CD14-positive monocyte (primary cell): Measurements from ENCODE around the gene SDF2. TPM values are rescaled to one million over a fixed set of nuclear protein-coding genes. Genes with fewer than 3 reads are reported as not detected.
"Not testable (repeated sequence)": the region's sequence is repeated elsewhere in the genome, so short reads cannot be mapped to it uniquely, and the experiment has no call there.

ENCODE experiments used
- DNase-seq, 3 donors: peaks; one replicate each; pipeline ENCODE4 v3.0.0-alpha.2; 2011 to 2022
- H2AFZ ChIP-seq: 2 replicates; pipeline ENCODE4 v1.6.0; 2012; ENCODE audit warnings: mild to moderate bottlenecking, low read depth, low read length, inconsistent platforms; ENCODE audit not compliant: insufficient read depth, poor library complexity, severe bottlenecking
- H3K27ac ChIP-seq, 2 donors: 1 replicate in 1 of 2; 2 replicates in 1 of 2; pipeline ENCODE4 v1.5.1; 2012 to 2013; ENCODE audit warnings: low read length in 2 of 2, control low read depth in 1 of 2, inconsistent platforms in 1 of 2, low read depth in 1 of 2, mild to moderate bottlenecking in 1 of 2
- H3K27me3 ChIP-seq, 2 donors: one replicate each; pipeline versions ENCODE4 v1.6.0 to v1.6.1; 2011 to 2013; ENCODE audit warnings: low read length in 2 of 2; ENCODE audit not compliant: control insufficient read depth in 2 of 2, insufficient read depth in 2 of 2
- H3K36me3 ChIP-seq, 2 donors: replicated peaks in 1 of 2; 1 replicate in 1 of 2; 2 replicates in 1 of 2; pipeline versions ENCODE4 v1.5.1 to v1.6.1; 2012 to 2013; ENCODE audit warnings: low read length in 2 of 2, control low read depth in 1 of 2, inconsistent platforms in 1 of 2, mild to moderate bottlenecking in 1 of 2; ENCODE audit not compliant: insufficient read depth in 2 of 2, control insufficient read depth in 1 of 2
- H3K4me1 ChIP-seq, 2 donors: 1 replicate in 1 of 2; 2 replicates in 1 of 2; pipeline versions ENCODE4 v1.5.1 to v1.6.1; 2012 to 2013; ENCODE audit warnings: low read length in 2 of 2, control low read depth in 1 of 2, inconsistent platforms in 1 of 2, mild to moderate bottlenecking in 1 of 2, moderate library complexity in 1 of 2; ENCODE audit not compliant: insufficient read depth in 2 of 2, control insufficient read depth in 1 of 2
- H3K4me2 ChIP-seq: replicated peaks from 2 replicates; pipeline ENCODE3; 2012; ENCODE audit warnings: low read length, moderate library complexity, mild to moderate bottlenecking; ENCODE audit not compliant: poor library complexity, severe bottlenecking; ENCODE audit errors: extremely low read depth
- H3K4me3 ChIP-seq, 3 experiments: fragments of 200-600 bp in 1 of 3; sonication (generic) in 1 of 3; replicated peaks in 1 of 3; 1 replicate in 2 of 3; 2 replicates in 1 of 3; pipeline ENCODE4 v1.5.1; 2011 to 2013; ENCODE audit warnings: low read length in 3 of 3, mild to moderate bottlenecking in 3 of 3, control low read depth in 2 of 3, low read depth in 2 of 3, inconsistent platforms in 1 of 3, moderate library complexity in 1 of 3
- H3K79me2 ChIP-seq: 2 replicates; pipeline ENCODE4 v1.6.0; 2012; ENCODE audit warnings: mild to moderate bottlenecking, control low read depth, inconsistent platforms, low read length, moderate library complexity; ENCODE audit not compliant: insufficient read depth
- H3K9ac ChIP-seq: 2 replicates; pipeline ENCODE4 v1.6.0; 2017; ENCODE audit warnings: low read length, mild to moderate bottlenecking; ENCODE audit not compliant: insufficient read depth, poor library complexity, severe bottlenecking
- H3K9me3 ChIP-seq, 2 donors: replicated peaks in 1 of 2; 1 replicate in 1 of 2; 2 replicates in 1 of 2; pipeline versions ENCODE4 v1.5.1 to v1.6.1; 2012 to 2013; ENCODE audit warnings: low read length in 2 of 2, control low read depth in 1 of 2; ENCODE audit not compliant: control insufficient read depth in 1 of 2, insufficient read depth in 1 of 2
- H4K20me1 ChIP-seq: 2 replicates; pipeline ENCODE4 v1.6.0; 2012; ENCODE audit warnings: mild to moderate bottlenecking, low read length, control low read depth, moderate library complexity; ENCODE audit not compliant: insufficient read depth
- H3K27ac Mint-ChIP-seq, 7 donors: one replicate each; pipeline ENCODE4 v1.8.0; 2020; ENCODE audit warnings: mild to moderate bottlenecking in 7 of 7, mixed read lengths in 7 of 7, moderate library complexity in 6 of 7, inconsistent platforms in 2 of 7
- H3K27me3 Mint-ChIP-seq, 3 donors: one replicate each; pipeline ENCODE4 v1.8.0; 2021 to 2022; ENCODE audit warnings: low read depth in 3 of 3, mild to moderate bottlenecking in 3 of 3, mixed read lengths in 3 of 3, moderate library complexity in 3 of 3, inconsistent platforms in 1 of 3
- H3K36me3 Mint-ChIP-seq, 2 donors: one replicate each; pipeline ENCODE4 v1.8.0; 2020; ENCODE audit warnings: mixed read lengths in 2 of 2, inconsistent platforms in 1 of 2, mild to moderate bottlenecking in 1 of 2
- H3K4me1 Mint-ChIP-seq: one replicate; pipeline ENCODE4 v1.8.0; 2020; ENCODE audit warnings: mild to moderate bottlenecking, mixed read lengths
- H3K4me3 Mint-ChIP-seq, 2 donors: one replicate each; pipeline ENCODE4 v1.8.0; 2020; ENCODE audit warnings: mild to moderate bottlenecking in 2 of 2, mixed read lengths in 2 of 2, moderate library complexity in 1 of 2
- H3K9me3 Mint-ChIP-seq, 7 donors: one replicate each; pipeline ENCODE4 v1.8.0; 2020 to 2022; ENCODE audit warnings: mixed read lengths in 7 of 7, mild to moderate bottlenecking in 6 of 7, moderate library complexity in 6 of 7, inconsistent platforms in 2 of 7
- WGBS: methylation state at CpG from one replicate; pipeline ENCODE4 v1.1.5; 2013; ENCODE audit warnings: missing lambda C conversion rate; ENCODE audit not compliant: insufficient coverage; 5-methylcytosine and 5-hydroxymethylcytosine counted together
- intact Hi-C, 2 donors: fragments of 100-400 bp; cut with micrococcal nuclease; formaldehyde crosslinking; loops; one replicate each; pipeline versions ENCODE4 v1.15.0 to v1.15.1; 2023
- polyA plus RNA-seq, 3 donors: library from polyadenylated mRNA; depleted of rRNA in 1 of 3; unstranded in 2 of 3; stranded (reverse) in 1 of 3; fragments of 300-500 nt in 2 of 3; fragments of >200 nt in 1 of 3; fragmentation: Illumina TruSeq in 2 of 3; gene quantifications; 1 replicate in 2 of 3; 2 replicates in 1 of 3; pipeline ENCODE4 v1.2.3, GENCODE V29; 2012 to 2021
- TF ChIP-seq, protein P1 (sequence below): fragments of 200-600 bp; IDR thresholded peaks from one replicate; pipeline ENCODE4 v1.8.0; 2022; ENCODE audit warnings: antibody characterized with exemption, mild to moderate bottlenecking

SDF2 gene
- polyA plus RNA-seq, 3 donors = 52.9 to 103 (median 84.5) TPM

- intact Hi-C loops = loop anchor here (2.0 kb wide), 1 partner anchor 118 kb away; no protein-coding TSS in a partner anchor
- Histone ChIP-seq H3K9me3 (no peaks in the 10 kb centered on the region), H3K4me1 (no peaks in the 10 kb centered on the region), H3K9ac (no peak overlapping the region), H3K27me3 (no peaks in the 10 kb centered on the region), H3K4me3 (no peak overlapping the region), H2AFZ (no peak overlapping the region), H3K36me3 (peaks cover 69 to 93% of the 10 kb centered on the region in 2 donors), H3K27ac (peak overlapping the region in 1 of 2 donors; percentile 17), H3K4me2 (no peak overlapping the region), H4K20me1 (peaks cover 38% of the 10 kb centered on the region), H3K79me2 (no peaks in the 10 kb centered on the region)
- TF ChIP-seq, protein P1, sequence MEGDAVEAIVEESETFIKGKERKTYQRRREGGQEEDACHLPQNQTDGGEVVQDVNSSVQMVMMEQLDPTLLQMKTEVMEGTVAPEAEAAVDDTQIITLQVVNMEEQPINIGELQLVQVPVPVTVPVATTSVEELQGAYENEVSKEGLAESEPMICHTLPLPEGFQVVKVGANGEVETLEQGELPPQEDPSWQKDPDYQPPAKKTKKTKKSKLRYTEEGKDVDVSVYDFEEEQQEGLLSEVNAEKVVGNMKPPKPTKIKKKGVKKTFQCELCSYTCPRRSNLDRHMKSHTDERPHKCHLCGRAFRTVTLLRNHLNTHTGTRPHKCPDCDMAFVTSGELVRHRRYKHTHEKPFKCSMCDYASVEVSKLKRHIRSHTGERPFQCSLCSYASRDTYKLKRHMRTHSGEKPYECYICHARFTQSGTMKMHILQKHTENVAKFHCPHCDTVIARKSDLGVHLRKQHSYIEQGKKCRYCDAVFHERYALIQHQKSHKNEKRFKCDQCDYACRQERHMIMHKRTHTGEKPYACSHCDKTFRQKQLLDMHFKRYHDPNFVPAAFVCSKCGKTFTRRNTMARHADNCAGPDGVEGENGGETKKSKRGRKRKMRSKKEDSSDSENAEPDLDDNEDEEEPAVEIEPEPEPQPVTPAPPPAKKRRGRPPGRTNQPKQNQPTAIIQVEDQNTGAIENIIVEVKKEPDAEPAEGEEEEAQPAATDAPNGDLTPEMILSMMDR = no peak
- DNase-seq = no peak
- no peak overlapping the region for H3K4me3 Mint-ChIP-seq
- peaks cover 0 to 1% (median 0%) of the 10 kb centered on the region in 3 donors for H3K27me3 Mint-ChIP-seq
- H3K9me3 Mint-ChIP-seq = no peaks in the 10 kb centered on the region
- H3K27ac Mint-ChIP-seq = peak overlapping the region in 4 of 7 donors; percentile 1 to 46 (median 42)
- 11% methylated on average over 2 of the region's 2 CpGs for whole genome bisulfite sequencing
- H3K36me3 Mint-ChIP-seq = peaks cover 72 to 81% of the 10 kb centered on the region in 2 donors
- H3K4me1 Mint-ChIP-seq = no peaks in the 10 kb centered on the region
These were observed 49.2 kb downstream of the SDF2 start for GRCh38 chr17:28612531-28612930.

GRCh38 chr17:28610376-28610775 lies 51.3 kb downstream of the SDF2 start:
- Mint-ChIP-seq H3K4me3 (no peak overlapping the region), H3K27me3 (no peaks in the 10 kb centered on the region)
- no peaks in the 10 kb centered on the region for H3K27me3 ChIP-seq

GRCh38 chr17:28604031-28604430 lies 57.7 kb downstream of the SDF2 start:
- H3K4me3 Mint-ChIP-seq, H3K27ac Mint-ChIP-seq, H3K27ac ChIP-seq, H3K9me3 Mint-ChIP-seq, H3K27me3 ChIP-seq, H3K79me2 ChIP-seq, H2AFZ ChIP-seq, H3K4me1 ChIP-seq, intact Hi-C loops, H3K27me3 Mint-ChIP-seq, H3K4me2 ChIP-seq, H3K9me3 ChIP-seq, H3K4me3 ChIP-seq, H3K4me1 Mint-ChIP-seq, H3K9ac ChIP-seq, H4K20me1 ChIP-seq, DNase-seq: not testable (repeated sequence)
- H3K36me3 ChIP-seq = peaks cover 11 to 18% of the 10 kb centered on the region in 2 donors
- no CpG with 5 or more reads among the region's 31 CpGs for WGBS
- H3K36me3 Mint-ChIP-seq = peaks cover 15 to 25% of the 10 kb centered on the region in 2 donors

More at GRCh38 chr17:28610376-28610775, 51.3 kb downstream of the SDF2 start:
- H3K79me2 ChIP-seq = no peaks in the 10 kb centered on the region
- intact Hi-C loops = no loop called here
- H3K27ac ChIP-seq = peak overlapping the region in 1 of 2 donors; percentile 26
- H3K4me3 ChIP-seq = no peak overlapping the region
- H3K36me3 Mint-ChIP-seq = peaks cover 56 to 72% of the 10 kb centered on the region in 2 donors
- H3K9me3 ChIP-seq = no peaks in the 10 kb centered on the region
- no peaks in the 10 kb centered on the region for H3K4me1 ChIP-seq
- no peak overlapping the region for H3K4me2 ChIP-seq
- peak overlapping the region in 3 of 7 donors; percentile 6 to 48 (median 43) for H3K27ac Mint-ChIP-seq
- TF ChIP-seq, protein P1 = no peak
- H3K9me3 Mint-ChIP-seq = no peaks in the 10 kb centered on the region
- 91% methylated on average over 7 of the region's 8 CpGs for WGBS
- H3K4me1 Mint-ChIP-seq = no peaks in the 10 kb centered on the region
- peaks cover 22% of the 10 kb centered on the region for H4K20me1 ChIP-seq
- no peak for DNase-seq
- H2AFZ ChIP-seq = no peak overlapping the region
- H3K9ac ChIP-seq = no peak overlapping the region
- peaks cover 56 to 81% of the 10 kb centered on the region in 2 donors for H3K36me3 ChIP-seq
